ENCODE data around the gene CPNE9.
A peak's percentile ranks its signal among the peaks of the same experiment; 100 is the strongest.
"Not testable (repeated sequence)": the region's sequence is repeated elsewhere in the genome, so short reads cannot be mapped to it uniquely, and the experiment has no call there.

The CPNE9 gene

GRCh38 chr3:9768141-9768775 is 64.6 kb downstream of the CPNE9 start:
- H3K4me3 ChIP-seq (replicated peaks; ENCODE audit: insufficient read depth, low read length) = peak overlapping the region; percentile 80
- H3K27me3 ChIP-seq (ENCODE audit: insufficient read depth, poor library complexity, severe bottlenecking) = no peaks in the 10 kb centered on the region
- TF ChIP-seq GABPA (IDR thresholded peaks at IDR 0.05; ENCODE audit: low read depth) (no peak), SPI1 (IDR thresholded peaks at IDR 0.05; ENCODE audit: borderline replicate concordance, low read depth) (no peak), CTCF (IDR thresholded peaks at IDR 0.05; ENCODE audit: insufficient read depth, low read length) (no peak), REST (IDR thresholded peaks at IDR 0.05; ENCODE audit: insufficient replicate concordance, low read depth) (no peak), POLR2AphosphoS5 (IDR thresholded peaks at IDR 0.05; ENCODE audit: low read depth) (no peak)
- H3K27ac ChIP-seq (replicated peaks) = 0 out of 2 replicates have a peak overlapping the region, but pooled peaks have one; percentile 22
- DNase-seq (ENCODE audit: low read depth in 1 of 2, low spot score in 1 of 2) = no peak

- H3K4me3 ChIP-seq (replicated peaks; ENCODE audit: insufficient read depth, low read length) = peak overlapping the region; percentile 80
- no peaks in the 10 kb centered on the region for H3K27me3 ChIP-seq (ENCODE audit: insufficient read depth, poor library complexity, severe bottlenecking)
- peak overlapping the region; percentile 64 for H3K27ac ChIP-seq (replicated peaks)
- no peak for TF ChIP-seq GABPA (IDR thresholded peaks at IDR 0.05; ENCODE audit: low read depth)
- no peak for DNase-seq (ENCODE audit: low read depth in 1 of 2, low spot score in 1 of 2)
Measured at GRCh38 chr3:9769012-9769411, 65.4 kb downstream of the CPNE9 start.

GRCh38 chr3:9769426-9770275 is 66.0 kb downstream of the CPNE9 start, which contains the start of gene CAMK1:
TSS of gene CAMK1 (minus strand) at chr3:9769947. CDS start at chr3:9767749, 2,198 bp downstream.
- H3K27me3 ChIP-seq (ENCODE audit: insufficient read depth, poor library complexity, severe bottlenecking) = no peaks in the 10 kb centered on the region
- TF ChIP-seq CTCF (IDR thresholded peaks at IDR 0.05; ENCODE audit: insufficient read depth, low read length) (no peak), SPI1 (IDR thresholded peaks at IDR 0.05; ENCODE audit: borderline replicate concordance, low read depth) (no peak), POLR2AphosphoS5 (IDR thresholded peaks at IDR 0.05; ENCODE audit: low read depth) (peak; percentile 36; the same call in 1 of the 2 replicates), GABPA (IDR thresholded peaks at IDR 0.05; ENCODE audit: low read depth) (no peak)
- H3K4me3 ChIP-seq (replicated peaks; ENCODE audit: insufficient read depth, low read length) = peak within 1 kb of the TSS; percentile 80
- H3K27ac ChIP-seq (replicated peaks) = peak within 1 kb of the TSS; percentile 64
- DNase-seq (ENCODE audit: low read depth in 1 of 2, low spot score in 1 of 2) = peak in 1 of 2 experiments; percentile 74

- H3K27me3 ChIP-seq (ENCODE audit: insufficient read depth, poor library complexity, severe bottlenecking) = no peaks in the 10 kb centered on the region
- no peak for DNase-seq (ENCODE audit: low read depth in 1 of 2, low spot score in 1 of 2)
- peak overlapping the region; percentile 64 for H3K27ac ChIP-seq (replicated peaks)
- TF ChIP-seq GABPA (IDR thresholded peaks at IDR 0.05; ENCODE audit: low read depth) (no peak), POLR2AphosphoS5 (IDR thresholded peaks at IDR 0.05; ENCODE audit: low read depth) (no peak), SPI1 (IDR thresholded peaks at IDR 0.05; ENCODE audit: borderline replicate concordance, low read depth) (no peak), CTCF (IDR thresholded peaks at IDR 0.05; ENCODE audit: insufficient read depth, low read length) (no peak), REST (IDR thresholded peaks at IDR 0.05; ENCODE audit: insufficient replicate concordance, low read depth) (no peak)
- peak overlapping the region; percentile 80 for H3K4me3 ChIP-seq (replicated peaks; ENCODE audit: insufficient read depth, low read length)
Measured at GRCh38 chr3:9770276-9770812, 66.7 kb downstream of the CPNE9 start.

GRCh38 chr3:9771007-9771406 is 67.4 kb downstream of the CPNE9 start:
- H3K4me3 ChIP-seq (replicated peaks; ENCODE audit: insufficient read depth, low read length); H3K27me3 ChIP-seq (ENCODE audit: insufficient read depth, poor library complexity, severe bottlenecking); H3K27ac ChIP-seq (replicated peaks); DNase-seq (ENCODE audit: low read depth in 1 of 2, low spot score in 1 of 2): not testable (repeated sequence)
